Transverse colon (tissue), 4 donors: ENCODE measurements around the gene CYB5R4. TPM values are rescaled to one million over a fixed set of nuclear protein-coding genes. Genes with fewer than 3 reads are reported as not detected.

ENCODE experiments used
- total RNA-seq, 4 donors: library from RNA; depleted of rRNA; stranded (reverse); fragments of >200 nt; gene quantifications; one replicate each; pipeline ENCODE4 v1.1.0, GENCODE V29; 2016

CYB5R4 gene
- total RNA-seq, 4 donors from 2014 or later, result 6.0 to 10.5 (median 8.4) TPM

Other genes with a start within 250 kb of the CYB5R4 start
- 1 to 10 TPM in 2 of 4 donors, under 1 TPM in 1, not detected in 1; 0.95 to 3.8 (median 1.5) TPM for gene SNAP91, start 150.6 kb upstream of the CYB5R4 start, total RNA-seq
- gene RIPPLY2, start 6.3 kb upstream of the CYB5R4 start, total RNA-seq, result not detected
- 1 to 10 TPM in 3 of 4 donors, under 1 TPM in 1; 0.80 to 5.1 (median 2.9) TPM for gene MRAP2, start 174.1 kb downstream of the CYB5R4 start, total RNA-seq